Occipital lobe (tissue), 2 donors: ENCODE results near the gene YIPF4. TPM values are rescaled to one million over a fixed set of nuclear protein-coding genes. Genes with fewer than 3 reads are reported as not detected.
"Not testable (repeated sequence)": the region's sequence is repeated elsewhere in the genome, so short reads cannot be mapped to it uniquely, and the experiment has no call there.

Source experiments
- DNase-seq: peaks from one replicate; lab custom pipeline; 2025; lab: John Stamatoyannopoulos, UW
- total RNA-seq: library from RNA; depleted of rRNA; stranded (reverse); fragments of >200 nt; gene quantifications from one replicate; pipeline ENCODE4 v1.2.3, GENCODE V29; 2014

Gene YIPF4
- total RNA-seq, 1 donor from 2014 or later: 46.8 TPM

GRCh38 chr2:32289165-32289999 lies 11.7 kb downstream of the YIPF4 start:
- DNase-seq: no peak

GRCh38 chr2:32290000-32290339 lies 12.3 kb downstream of the YIPF4 start:
- DNase-seq: no peak

GRCh38 chr2:32291746-32292145 lies 14.0 kb downstream of the YIPF4 start:
- DNase-seq: no peak

- not testable (repeated sequence) for DNase-seq
Measured at GRCh38 chr2:32293493-32293892, 15.8 kb downstream of the YIPF4 start.

GRCh38 chr2:32293966-32294562 lies 16.4 kb downstream of the YIPF4 start:
- DNase-seq: not testable (repeated sequence)

GRCh38 chr2:32310577-32310976 lies 32.9 kb downstream of the YIPF4 start:
- no peak for DNase-seq

GRCh38 chr2:32314886-32315285 lies 37.2 kb downstream of the YIPF4 start:
- DNase-seq: no peak

- not testable (repeated sequence) for DNase-seq
Measured at GRCh38 chr2:32328679-32329078, 51.0 kb downstream of the YIPF4 start.

GRCh38 chr2:32329180-32329980 lies 51.7 kb downstream of the YIPF4 start:
- DNase-seq: not testable (repeated sequence)

- DNase-seq: no peak
Measured at GRCh38 chr2:32330136-32330535, 52.4 kb downstream of the YIPF4 start.

- DNase-seq: no peak
Measured at GRCh38 chr2:32342801-32343200, 65.1 kb downstream of the YIPF4 start.

GRCh38 chr2:32350797-32351196 lies 73.1 kb downstream of the YIPF4 start:
- not testable (repeated sequence) for DNase-seq

GRCh38 chr2:32355976-32356680 lies 78.4 kb downstream of the YIPF4 start:
- no peak for DNase-seq

GRCh38 chr2:32356681-32357317 lies 79.1 kb downstream of the YIPF4 start, which contains the start of gene BIRC6:
Gene BIRC6, plus strand, starts transcription at chr2:32357023. Its CDS starts 139 bp downstream, at chr2:32357162.
- peak; percentile 99 for DNase-seq

GRCh38 chr2:32357318-32358110 lies 79.8 kb downstream of the YIPF4 start:
- DNase-seq: no peak

GRCh38 chr2:32358111-32358482 lies 80.4 kb downstream of the YIPF4 start:
- DNase-seq: no peak

GRCh38 chr2:32360416-32360815 lies 82.7 kb downstream of the YIPF4 start:
- DNase-seq: no peak

GRCh38 chr2:32362997-32363396 lies 85.3 kb downstream of the YIPF4 start:
- not testable (repeated sequence) for DNase-seq

- no peak for DNase-seq
Measured at GRCh38 chr2:32363597-32363996, 85.9 kb downstream of the YIPF4 start.

GRCh38 chr2:32364290-32364689 lies 86.6 kb downstream of the YIPF4 start:
- not testable (repeated sequence) for DNase-seq
